GM12878 (cell line): Measurements from ENCODE around the gene DACH2.

Source experiments
- BHLHE40 ChIP-seq, 2 experiments: fragments of 450-650 bp in 1 of 2; IDR thresholded peaks; 2 replicates each; pipeline ENCODE4 v1.6.1; 2011 to 2017; ENCODE audit warnings: low read depth in 2 of 2, borderline replicate concordance in 1 of 2, improper control_type of control experiment in 1 of 2, low read length in 1 of 2, mild to moderate bottlenecking in 1 of 2
- CHD2 ChIP-seq: IDR thresholded peaks from 2 replicates; pipeline ENCODE4 v1.6.1; 2011; ENCODE audit warnings: low read depth, low read length, improper control_type of control experiment, borderline replicate concordance
- CTCF ChIP-seq, 3 experiments: IDR thresholded peaks in 2 of 3; conservative IDR thresholded peaks in 1 of 3; 2 replicates each; pipeline ENCODE4 v1.5.1; 2011; ENCODE audit warnings: low read depth in 3 of 3, low read length in 3 of 3, mild to moderate bottlenecking in 3 of 3, control low read depth in 2 of 3, moderate library complexity in 2 of 3, inconsistent platforms in 1 of 3, mixed read lengths in 1 of 3; ENCODE audit not compliant: control insufficient read depth in 2 of 3, insufficient read depth in 1 of 3; ENCODE audit errors: extremely low read depth in 1 of 3
- FOXK2 ChIP-seq: fragments of 450-650 bp; IDR thresholded peaks from 2 replicates; pipeline ENCODE4 v1.6.1; 2017; ENCODE audit warnings: mild to moderate bottlenecking, moderate library complexity
- FOXM1 ChIP-seq: IDR thresholded peaks from 2 replicates; pipeline ENCODE4 v1.6.1; 2012; ENCODE audit warnings: low read depth, mild to moderate bottlenecking, inconsistent platforms, low read length, moderate library complexity
- HDGF ChIP-seq: fragments of 450-650 bp; IDR thresholded peaks from 2 replicates; pipeline ENCODE4 v1.6.1; 2016; ENCODE audit warnings: antibody characterized with exemption
- NFXL1 ChIP-seq: fragments of 450-650 bp; IDR thresholded peaks from 2 replicates; pipeline ENCODE4 v1.6.1; 2017; ENCODE audit warnings: antibody characterized with exemption, mild to moderate bottlenecking, borderline replicate concordance
- POLR2A ChIP-seq: IDR thresholded peaks from 2 replicates; pipeline ENCODE4 v1.6.1; 2011; ENCODE audit warnings: low read depth, mild to moderate bottlenecking, low read length
- SMAD1 ChIP-seq: fragments of 450-650 bp; IDR thresholded peaks from 2 replicates; pipeline ENCODE4 v1.6.1; 2018; ENCODE audit warnings: mild to moderate bottlenecking, low read depth; ENCODE audit not compliant: partially characterized antibody
- SREBF1 ChIP-seq: IDR thresholded peaks from 2 replicates; pipeline ENCODE4 v1.6.1; 2012; ENCODE audit warnings: mild to moderate bottlenecking, low read length
- YY1 ChIP-seq: IDR thresholded peaks from 2 replicates; pipeline ENCODE4 v1.6.1; 2011; ENCODE audit warnings: low read depth, mild to moderate bottlenecking, low read length
- ZNF274 ChIP-seq: IDR thresholded peaks from one replicate; pipeline ENCODE4 v1.8.0; 2011; ENCODE audit not compliant: insufficient read length, insufficient read depth
- ZNF384 ChIP-seq: IDR thresholded peaks from 2 replicates; pipeline ENCODE4 v1.6.1; 2012; ENCODE audit warnings: low read depth, mild to moderate bottlenecking, low read length, improper control_type of control experiment, borderline replicate concordance
- ZNF592 ChIP-seq: fragments of 450-650 bp; IDR thresholded peaks from 2 replicates; pipeline ENCODE4 v1.6.1; 2017; ENCODE audit warnings: mild to moderate bottlenecking, moderate library complexity

- no peak for TF ChIP-seq SREBF1
- TF ChIP-seq SMAD1, result no peak
- no peak for TF ChIP-seq BHLHE40 (IDR thresholded peaks at IDR 0.05; ENCODE audit: borderline replicate concordance in 1 of 2, low read depth in 2 of 2, low read length in 1 of 2)
- no peak for TF ChIP-seq ZNF274
- no peak for TF ChIP-seq HDGF
- TF ChIP-seq YY1, result no peak
- no peak for TF ChIP-seq NFXL1
- no peak for TF ChIP-seq CTCF (IDR thresholded peaks at IDR 0.05 in 2 of 3, conservative IDR thresholded peaks at IDR 0.05 in 1 of 3; ENCODE audit: control insufficient read depth in 2 of 3, extremely low read depth in 1 of 3, insufficient read depth in 1 of 3, low read depth in 3 of 3, low read length in 3 of 3)
- no peak for TF ChIP-seq ZNF384
- TF ChIP-seq POLR2A, result no peak
- no peak for TF ChIP-seq CHD2
- no peak for TF ChIP-seq FOXK2
- no peak for TF ChIP-seq ZNF592
- no peak for TF ChIP-seq FOXM1
Observed at GRCh38 chrX:86141786-86142185, 6.5 kb upstream of the DACH2 start.
